Neutrophil (primary cell): ENCODE measurements around the gene AMTN.

Experiments used
- H3K27ac ChIP-seq: fragments of 200-600 bp; sonication (generic); 2 replicates; pipeline ENCODE4 v1.5.1; 2016; ENCODE audit warnings: mild to moderate bottlenecking, moderate library complexity
- H3K27me3 ChIP-seq: fragments of 200-600 bp; sonication (generic); 2 replicates; pipeline ENCODE4 v1.6.0; 2016; ENCODE audit warnings: mild to moderate bottlenecking
- H3K36me3 ChIP-seq: fragments of 200-600 bp; sonication (generic); 2 replicates; pipeline ENCODE4 v1.5.1; 2017
- H3K4me1 ChIP-seq, 2 experiments: fragments of 200-600 bp in 1 of 2; sonication (generic) in 1 of 2; 1 replicate in 1 of 2; 2 replicates in 1 of 2; pipeline versions ENCODE4 v1.5.1 to v1.6.1; 2013 to 2016; ENCODE audit warnings: low read depth in 1 of 2, low read length in 1 of 2, mild to moderate bottlenecking in 1 of 2, moderate library complexity in 1 of 2; ENCODE audit not compliant: control insufficient read depth in 1 of 2, insufficient read depth in 1 of 2
- H3K4me3 ChIP-seq, 2 experiments: fragments of 200-600 bp in 1 of 2; sonication (generic) in 1 of 2; 1 replicate in 1 of 2; 2 replicates in 1 of 2; pipeline ENCODE4 v1.5.1; 2013 to 2016; ENCODE audit warnings: low read depth in 1 of 2, low read length in 1 of 2, mild to moderate bottlenecking in 1 of 2, moderate library complexity in 1 of 2
- H3K9me3 ChIP-seq: fragments of 200-600 bp; sonication (generic); 2 replicates; pipeline ENCODE4 v1.5.1; 2016
- TF ChIP-seq, protein P1 (sequence below): fragments of 200-600 bp; sonication (generic); IDR thresholded peaks from 2 replicates; pipeline ENCODE4 v1.5.1; 2016; ENCODE audit warnings: antibody characterized with exemption

Gene AMTN

GRCh38 chr4:70564033-70564432 is 45.7 kb downstream of the AMTN start:
- Histone ChIP-seq H3K4me3 (no peak overlapping the region), H3K27ac (no peak overlapping the region), H3K4me1 (no peaks in the 10 kb centered on the region), H3K36me3 (no peaks in the 10 kb centered on the region), H3K27me3 (no peaks in the 10 kb centered on the region), H3K9me3 (no peaks in the 10 kb centered on the region)
- TF ChIP-seq, protein P1, sequence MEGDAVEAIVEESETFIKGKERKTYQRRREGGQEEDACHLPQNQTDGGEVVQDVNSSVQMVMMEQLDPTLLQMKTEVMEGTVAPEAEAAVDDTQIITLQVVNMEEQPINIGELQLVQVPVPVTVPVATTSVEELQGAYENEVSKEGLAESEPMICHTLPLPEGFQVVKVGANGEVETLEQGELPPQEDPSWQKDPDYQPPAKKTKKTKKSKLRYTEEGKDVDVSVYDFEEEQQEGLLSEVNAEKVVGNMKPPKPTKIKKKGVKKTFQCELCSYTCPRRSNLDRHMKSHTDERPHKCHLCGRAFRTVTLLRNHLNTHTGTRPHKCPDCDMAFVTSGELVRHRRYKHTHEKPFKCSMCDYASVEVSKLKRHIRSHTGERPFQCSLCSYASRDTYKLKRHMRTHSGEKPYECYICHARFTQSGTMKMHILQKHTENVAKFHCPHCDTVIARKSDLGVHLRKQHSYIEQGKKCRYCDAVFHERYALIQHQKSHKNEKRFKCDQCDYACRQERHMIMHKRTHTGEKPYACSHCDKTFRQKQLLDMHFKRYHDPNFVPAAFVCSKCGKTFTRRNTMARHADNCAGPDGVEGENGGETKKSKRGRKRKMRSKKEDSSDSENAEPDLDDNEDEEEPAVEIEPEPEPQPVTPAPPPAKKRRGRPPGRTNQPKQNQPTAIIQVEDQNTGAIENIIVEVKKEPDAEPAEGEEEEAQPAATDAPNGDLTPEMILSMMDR = no peak

- H3K4me1 ChIP-seq = no peaks in the 10 kb centered on the region
- H3K27ac ChIP-seq = no peak overlapping the region
- no peaks in the 10 kb centered on the region for H3K27me3 ChIP-seq
- TF ChIP-seq, protein P1 = no peak
- no peaks in the 10 kb centered on the region for H3K9me3 ChIP-seq
- no peaks in the 10 kb centered on the region for H3K36me3 ChIP-seq
- H3K4me3 ChIP-seq = no peak overlapping the region
These were observed 52.4 kb downstream of the AMTN start for GRCh38 chr4:70570796-70571195.

DNA sequence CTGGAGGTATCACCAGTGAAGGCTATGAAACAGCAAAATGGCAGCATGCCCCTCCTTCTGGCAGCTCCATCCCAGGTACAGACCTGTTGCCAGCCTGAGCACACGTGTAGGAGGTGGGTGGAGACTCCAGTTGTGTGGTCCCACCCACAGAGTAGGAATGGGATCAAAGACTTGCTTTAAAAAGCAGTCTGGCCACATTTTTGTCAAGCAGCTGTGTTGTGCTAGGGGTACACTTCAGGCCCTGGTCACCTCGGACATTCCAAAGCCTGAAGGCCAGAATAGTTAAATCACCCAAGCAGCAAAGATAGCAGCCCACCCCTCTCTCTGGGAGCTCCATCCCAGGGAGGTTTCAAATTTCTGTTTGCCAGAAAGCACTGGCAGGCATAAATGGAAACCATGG is 53.4 kb downstream of the AMTN start:
- H3K9me3 ChIP-seq = no peaks in the 10 kb centered on the region
- no peak overlapping the region for H3K4me3 ChIP-seq
- H3K27me3 ChIP-seq = no peaks in the 10 kb centered on the region
- no peak overlapping the region for H3K27ac ChIP-seq
- no peaks in the 10 kb centered on the region for H3K4me1 ChIP-seq
- TF ChIP-seq, protein P1 = no peak
- H3K36me3 ChIP-seq = no peaks in the 10 kb centered on the region

- Histone ChIP-seq H3K36me3 (no peaks in the 10 kb centered on the region), H3K4me3 (no peak overlapping the region), H3K4me1 (no peaks in the 10 kb centered on the region), H3K27ac (no peak overlapping the region), H3K27me3 (no peaks in the 10 kb centered on the region), H3K9me3 (no peaks in the 10 kb centered on the region)
- TF ChIP-seq, protein P1 = no peak
These were observed 57.6 kb downstream of the AMTN start for GRCh38 chr4:70575964-70576363.

DNA sequence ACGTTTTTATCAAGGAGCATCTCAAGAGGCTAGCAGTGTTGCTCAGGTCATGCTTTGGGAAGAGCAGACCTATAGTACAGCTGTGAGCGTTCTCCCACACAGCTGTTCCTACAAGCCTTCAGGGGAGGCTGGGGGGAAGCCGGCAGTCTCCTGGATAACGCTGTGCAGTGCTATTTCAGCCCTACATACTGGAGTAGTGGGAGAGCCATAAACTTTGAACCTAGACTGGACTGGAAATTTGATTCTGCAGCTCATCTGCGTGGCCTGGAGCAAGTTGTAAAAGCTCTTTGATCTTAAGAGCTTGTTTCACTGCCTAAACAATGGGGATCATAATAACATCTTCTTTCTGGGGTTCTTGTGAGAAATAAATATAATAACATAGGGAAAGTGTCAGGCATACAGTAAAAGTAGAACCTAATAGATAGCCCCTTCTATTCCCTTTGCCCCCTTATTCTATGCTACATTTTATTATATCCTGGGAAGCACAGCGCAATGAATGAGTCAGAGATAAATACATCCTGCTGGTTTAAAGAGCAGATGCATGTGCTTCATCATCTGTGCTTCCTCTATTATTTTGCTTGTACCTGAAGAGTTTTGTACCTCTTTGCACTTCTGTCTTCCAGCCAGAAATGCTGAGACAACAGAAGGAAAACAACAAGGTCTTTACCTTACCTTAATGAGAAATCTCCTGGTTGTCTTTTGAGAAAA is 59.0 kb downstream of the AMTN start:
- TF ChIP-seq, protein P1 = no peak
- no peak overlapping the region for H3K4me3 ChIP-seq
- no peaks in the 10 kb centered on the region for H3K4me1 ChIP-seq
- H3K27ac ChIP-seq = no peak overlapping the region
- no peaks in the 10 kb centered on the region for H3K27me3 ChIP-seq
- H3K9me3 ChIP-seq = no peaks in the 10 kb centered on the region
- H3K36me3 ChIP-seq = no peaks in the 10 kb centered on the region
